HepG2 (cell line): ENCODE results near the gene MBOAT7. TPM values are rescaled to one million over a fixed set of nuclear protein-coding genes. Genes with fewer than 3 reads are reported as not detected.

Experiments
- ATAC-seq: fragments of 200-7000 bp; cut with Tn5 transposase; 3 replicates; pipeline ENCODE4 v1.9.1; 2020; ENCODE audit warnings: mild to moderate bottlenecking, moderate library complexity
- BruUV-seq: library from RNA; stranded (reverse); fragments of 400-500 nt; replicated peaks from 2 replicates; lab custom pipeline; 2021; lab: Mats Ljungman, UMichigan
- CTCF ChIA-PET: fragments of 300-600 bp; formaldehyde crosslinking; extraction: SDS; loops from one replicate; lab custom pipeline; 2021; ENCODE audit warnings: low total read pairs, inconsistent platforms, low intra/inter-chr PET ratio; lab: Yijun Ruan, JAX
- POLR2A ChIA-PET: fragments of 350-600 bp; sonication (Branson Sonifier 250); formaldehyde crosslinking; loops from one replicate; lab custom pipeline; 2020; ENCODE audit warnings: antibody characterized with exemption, inconsistent platforms; lab: Yijun Ruan, JAX
- DNase-seq: peaks from one replicate; pipeline ENCODE4 v3.0.0-alpha.2; 2015; ENCODE audit warnings: low spot score
- FAIRE-seq: peaks from 3 replicates; lab custom pipeline; 2011; peaks lifted over from hg19 to GRCh38; lab: Jason Lieb, UNC
- H2AFZ ChIP-seq: one replicate; pipeline ENCODE4 v1.6.1; 2011; ENCODE audit warnings: low read length, inconsistent platforms
- H3K27ac ChIP-seq: fragments of 300-600 bp; 3 replicates; pipeline ENCODE4 v1.8.0; 2011; ENCODE audit warnings: mixed run types, mild to moderate bottlenecking, mixed read lengths, low read length, inconsistent platforms; ENCODE audit not compliant: insufficient read depth; ENCODE audit errors: extremely low read length
- H3K27me3 ChIP-seq, 2 experiments: fragments of 200-600 bp in 1 of 2; 2 replicates in 1 of 2; 3 replicates in 1 of 2; pipeline versions ENCODE4 v1.6.0 to v1.8.0; 2011; ENCODE audit warnings: low read length in 2 of 2, mild to moderate bottlenecking in 2 of 2, moderate library complexity in 2 of 2, inconsistent platforms in 1 of 2; ENCODE audit not compliant: insufficient read depth in 2 of 2, control insufficient read depth in 1 of 2
- H3K36me3 ChIP-seq, 2 experiments: fragments of 200-600 bp in 1 of 2; replicated peaks in 1 of 2; 2 replicates in 1 of 2; 3 replicates in 1 of 2; pipeline versions ENCODE4 v1.5.1 to v1.8.0; 2011; ENCODE audit warnings: low read length in 2 of 2, inconsistent platforms in 1 of 2; ENCODE audit not compliant: insufficient read depth in 2 of 2, control insufficient read depth in 1 of 2
- H3K4me1 ChIP-seq: 2 replicates; pipeline ENCODE4 v1.5.1; 2012; ENCODE audit warnings: low read length, inconsistent platforms; ENCODE audit not compliant: insufficient read depth
- H3K4me2 ChIP-seq: 2 replicates; pipeline ENCODE4 v1.6.0; 2011; ENCODE audit warnings: low read depth, low read length, inconsistent platforms
- H3K4me3 ChIP-seq, 3 experiments: fragments of 200-600 bp in 1 of 3; sonication (generic), shearing (Covaris generic) in 1 of 3; replicated peaks in 1 of 3; 2 replicates each; pipeline ENCODE4 v1.5.1; 2011 to 2016; ENCODE audit warnings: low read length in 3 of 3, inconsistent platforms in 2 of 3, low read depth in 2 of 3, mild to moderate bottlenecking in 2 of 3, control low read depth in 1 of 3, mixed read lengths in 1 of 3; ENCODE audit not compliant: insufficient read depth in 1 of 3
- H3K79me2 ChIP-seq: one replicate; pipeline ENCODE4 v1.6.1; 2011; ENCODE audit warnings: low read length, inconsistent platforms; ENCODE audit not compliant: insufficient read depth
- H3K9ac ChIP-seq: 2 replicates; pipeline ENCODE4 v1.6.0; 2011; ENCODE audit warnings: mild to moderate bottlenecking, low read depth, low read length, inconsistent platforms; ENCODE audit not compliant: insufficient read depth
- H3K9me3 ChIP-seq: 2 replicates; pipeline ENCODE4 v1.5.1; 2012; ENCODE audit warnings: mild to moderate bottlenecking, low read length
- H4K20me1 ChIP-seq: 2 replicates; pipeline ENCODE4 v1.6.0; 2011; ENCODE audit warnings: inconsistent platforms, mild to moderate bottlenecking, low read length, moderate library complexity; ENCODE audit not compliant: insufficient read depth
- AGO1 ChIP-seq: fragments of 200-400 bp; formaldehyde crosslinking; IDR thresholded peaks from 2 replicates; pipeline ENCODE4 v1.6.1; 2017; ENCODE audit warnings: mild to moderate bottlenecking, low read depth, low read length, moderate library complexity; ENCODE audit not compliant: poor library complexity, severe bottlenecking
- AGO2 ChIP-seq: fragments of 200-400 bp; formaldehyde crosslinking; optimal IDR thresholded peaks from 2 replicates; pipeline ENCODE3; 2017; ENCODE audit warnings: mild to moderate bottlenecking, low read depth, low read length, moderate library complexity
- AHR ChIP-seq: IDR thresholded peaks from 2 replicates; pipeline ENCODE4 v1.6.1; 2018; ENCODE audit warnings: missing genetic modification reagents, missing compliant biosample characterization
- AKAP8 ChIP-seq: sonication (generic); formaldehyde crosslinking; IDR thresholded peaks from 2 replicates; pipeline ENCODE4 v1.5.1; 2020; ENCODE audit warnings: mild to moderate bottlenecking, missing genetic modification reagents
- BHLHE40 ChIP-seq: IDR thresholded peaks from 2 replicates; pipeline ENCODE4 v1.6.1; 2011; ENCODE audit warnings: low read length, improper control_type of control experiment
- CHD4 ChIP-seq: fragments of 200-600 bp; sonication (generic); IDR thresholded peaks from 2 replicates; pipeline ENCODE4 v1.7.0; 2017; ENCODE audit warnings: mild to moderate bottlenecking, low read length, borderline replicate concordance
- HIVEP1 ChIP-seq: sonication (generic); formaldehyde crosslinking; IDR thresholded peaks from 2 replicates; pipeline ENCODE4 v1.4.0; 2020; ENCODE audit warnings: mild to moderate bottlenecking, missing genetic modification reagents
- KDM2A ChIP-seq: sonication (generic); formaldehyde crosslinking; IDR thresholded peaks from 2 replicates; pipeline ENCODE4 v1.4.0; 2020; ENCODE audit warnings: low read depth, missing genetic modification reagents, borderline replicate concordance
- NR1H2 ChIP-seq: sonication (generic); formaldehyde crosslinking; IDR thresholded peaks from 2 replicates; pipeline ENCODE4 v1.8.1; 2022; ENCODE audit warnings: low read depth, missing genetic modification reagents, borderline replicate concordance
- POLR2A ChIP-seq, 2 experiments: IDR thresholded peaks; 2 replicates each; pipeline ENCODE4 v1.6.1; 2011; ENCODE audit warnings: low read depth in 2 of 2, low read length in 2 of 2, mild to moderate bottlenecking in 1 of 2, moderate library complexity in 1 of 2; ENCODE audit not compliant: insufficient read depth in 1 of 2
- POLR2G ChIP-seq: fragments of 200-400 bp; formaldehyde crosslinking; IDR thresholded peaks from 2 replicates; pipeline ENCODE4 v1.6.1; 2018; ENCODE audit warnings: mild to moderate bottlenecking, low read depth, low read length, moderate library complexity
- SMC3 ChIP-seq: IDR thresholded peaks from 2 replicates; pipeline ENCODE4 v1.6.1; 2011; ENCODE audit warnings: low read length, improper control_type of control experiment
- XBP1 ChIP-seq: sonication (generic); formaldehyde crosslinking; IDR thresholded peaks from 2 replicates; pipeline ENCODE4 v1.5.0; 2020; ENCODE audit warnings: missing genetic modification reagents
- XRCC5 ChIP-seq: fragments of 200-400 bp; formaldehyde crosslinking; optimal IDR thresholded peaks from 2 replicates; pipeline ENCODE3; 2017; ENCODE audit warnings: mild to moderate bottlenecking, low read length
- ZBTB3 ChIP-seq: sonication (generic); formaldehyde crosslinking; IDR thresholded peaks from 2 replicates; pipeline ENCODE4 v1.4.0; 2020; ENCODE audit warnings: low read depth, mild to moderate bottlenecking, moderate library complexity, missing genetic modification reagents, borderline replicate concordance
- ZIK1 ChIP-seq: sonication (generic); formaldehyde crosslinking; IDR thresholded peaks from 2 replicates; pipeline ENCODE4 v1.5.0; 2020; ENCODE audit warnings: mild to moderate bottlenecking, low read depth, missing genetic modification reagents, borderline replicate concordance
- ZNF75D ChIP-seq: sonication (generic); formaldehyde crosslinking; IDR thresholded peaks from 2 replicates; pipeline ENCODE4 v1.8.1; 2023; ENCODE audit warnings: missing genetic modification reagents, mild to moderate bottlenecking, borderline replicate concordance
- ZNF83 ChIP-seq: sonication (generic); formaldehyde crosslinking; IDR thresholded peaks from 2 replicates; pipeline ENCODE4 v1.4.0; 2020; ENCODE audit warnings: missing genetic modification reagents, mild to moderate bottlenecking, borderline replicate concordance
- ZSCAN30 ChIP-seq: sonication (generic); formaldehyde crosslinking; IDR thresholded peaks from 2 replicates; pipeline ENCODE4 v1.5.0; 2020; ENCODE audit warnings: mild to moderate bottlenecking, missing genetic modification reagents
- WGBS: methylation state at CpG from one replicate; pipeline ENCODE4 v1.1.6; 2017; ENCODE audit warnings: low lambda C conversion rate; 5-methylcytosine and 5-hydroxymethylcytosine counted together
- in situ Hi-C: cut with HindIII; loops from 2 replicates; pipeline ENCODE4 v1.10.0; 2017; ENCODE audit warnings: low pct_unique_long_range_greater_than_20kb; ENCODE audit not compliant: extremely low pct_ligation_motif_present
- intact Hi-C: fragments of 100-400 bp; cut with micrococcal nuclease; formaldehyde crosslinking; loops from one replicate; pipeline ENCODE4 v1.10.0; 2022; ENCODE audit not compliant: unreplicated experiment
- polyA plus RNA-seq, 8 experiments: library from polyadenylated mRNA; depleted of rRNA in 3 of 8; stranded (reverse) in 7 of 8; unstranded in 1 of 8; fragments of >200 nt; fragmentation: Illumina TruSeq in 4 of 8; extraction: Trizol in 4 of 8; gene quantifications; 2 replicates each; pipeline versions ENCODE4 v1.2.1 to v1.2.3, GENCODE V29; 2011 to 2016; ENCODE audit warnings: low read depth in 4 of 8, missing spikeins in 1 of 8, mixed read lengths in 1 of 8; ENCODE audit not compliant: insufficient read depth in 1 of 8
- total RNA-seq, 5 experiments: library from RNA; depleted of rRNA; stranded (reverse); fragments of >200 nt; fragmentation: Illumina TruSeq; extraction: Trizol; gene quantifications; 2 replicates each; pipeline ENCODE4 v1.2.3, GENCODE V29; 2016; ENCODE audit warnings: low read depth in 1 of 5
- TF ChIP-seq, protein P1 (sequence below): IDR thresholded peaks from 2 replicates; pipeline ENCODE4 v1.6.1; 2012; ENCODE audit warnings: low read depth, low read length, improper control_type of control experiment
- TF ChIP-seq, protein P2 (sequence below): IDR thresholded peaks from 2 replicates; pipeline ENCODE4 v1.6.1; 2018; ENCODE audit warnings: missing genetic modification reagents, mild to moderate bottlenecking, missing compliant biosample characterization

The MBOAT7 gene
- total and polyA plus RNA-seq, 2 of the 13 experiments (the other 11 are each of a cell fraction or from before 2014, with no cell fraction given), result 22.2 to 25.5 TPM

DNA sequence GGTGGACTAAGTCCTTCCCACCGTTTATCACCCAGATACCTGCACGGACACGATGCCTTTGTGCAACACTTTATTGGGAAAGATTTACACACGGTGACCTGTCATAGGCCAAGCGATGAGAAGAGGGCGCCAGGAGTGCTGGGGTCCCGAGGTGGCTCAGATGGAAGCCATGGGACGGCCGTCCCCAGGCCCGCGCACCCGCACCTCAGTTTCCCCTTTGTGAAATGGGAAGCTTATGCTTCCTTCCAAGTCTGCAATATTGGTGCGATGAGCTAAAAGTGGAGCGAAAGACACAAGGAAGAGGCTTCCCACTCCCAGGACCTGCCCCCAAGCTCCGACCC is 16.1 kb downstream of the MBOAT7 start:
- Histone ChIP-seq H3K4me3 (no peak overlapping the region; a peak in 1 of 6 replicates), H3K27ac (no peak overlapping the region), H3K4me1 (peaks cover 8% of the 10 kb centered on the region; the same call in 1 of the 2 replicates), H2AFZ (no peak overlapping the region), H3K79me2 (no peaks in the 10 kb centered on the region), H3K4me2 (no peak overlapping the region), H3K27me3 (no peaks in the 10 kb centered on the region), H4K20me1 (no peaks in the 10 kb centered on the region), H3K36me3 (peaks cover 0 to 4% of the 10 kb centered on the region in 2 experiments; a peak in 2 of 5 replicates), H3K9me3 (no peaks in the 10 kb centered on the region), H3K9ac (no peak overlapping the region)
- ChIA-PET POLR2A (interaction anchor here (1.7 to 1.8 kb wide), 2 partner anchors 15 to 16 kb away, joined by 3 to 11 read pairs; partner anchors contain the start of gene MBOAT7), CTCF (no interaction called here)
- no TSS peak for BruUV-seq
- no peak for FAIRE-seq
- in situ Hi-C loops, result no loop called here
- ATAC-seq, result no peak; the same call in 2 of the 3 replicates
- DNase-seq, result no peak
- intact Hi-C loops, result no loop called here
- 51% methylated on average over 11 of the region's 15 CpGs for WGBS
- TF ChIP-seq ZNF75D (0 out of 2 replicates have a peak, but pooled peaks have one; percentile 39), AGO1 (peak; percentile 29), ZSCAN30 (CRISPR knock-in tag) (no peak), CHD4 (no peak), XBP1 (CRISPR knock-in tag) (no peak), BHLHE40 (no peak), POLR2A (IDR thresholded peaks at IDR 0.05; ENCODE audit: insufficient read depth in 1 of 2, low read depth in 2 of 2, low read length in 2 of 2) (peak in 1 of 2 experiments; percentile 23; a peak in 1 of 4 replicates), HIVEP1 (peak; percentile 3; the same call in 1 of the 2 replicates), ZBTB3 (CRISPR knock-in tag) (no peak), XRCC5 (no peak), ZNF83 (CRISPR knock-in tag) (no peak), SMC3 (no peak), AHR (CRISPR knock-in tag) (no peak), NR1H2 (CRISPR knock-in tag) (no peak), ZIK1 (CRISPR knock-in tag) (no peak), AKAP8 (peak; percentile 68; the same call in 1 of the 2 replicates), AGO2 (peak; percentile 3), POLR2G (peak; percentile 60), KDM2A (CRISPR knock-in tag) (peak; percentile 57)
- TF ChIP-seq, protein P1, sequence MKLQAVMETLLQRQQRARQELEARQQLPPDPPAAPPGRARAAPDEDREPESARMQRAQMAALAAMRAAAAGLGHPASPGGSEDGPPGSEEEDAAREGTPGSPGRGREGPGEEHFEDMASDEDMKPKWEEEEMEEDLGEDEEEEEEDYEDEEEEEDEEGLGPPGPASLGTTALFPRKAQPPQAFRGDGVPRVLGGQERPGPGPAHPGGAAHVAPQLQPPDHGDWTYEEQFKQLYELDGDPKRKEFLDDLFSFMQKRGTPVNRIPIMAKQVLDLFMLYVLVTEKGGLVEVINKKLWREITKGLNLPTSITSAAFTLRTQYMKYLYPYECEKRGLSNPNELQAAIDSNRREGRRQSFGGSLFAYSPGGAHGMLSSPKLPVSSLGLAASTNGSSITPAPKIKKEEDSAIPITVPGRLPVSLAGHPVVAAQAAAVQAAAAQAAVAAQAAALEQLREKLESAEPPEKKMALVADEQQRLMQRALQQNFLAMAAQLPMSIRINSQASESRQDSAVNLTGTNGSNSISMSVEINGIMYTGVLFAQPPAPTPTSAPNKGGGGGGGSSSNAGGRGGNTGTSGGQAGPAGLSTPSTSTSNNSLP, result no peak
- TF ChIP-seq, protein P2, sequence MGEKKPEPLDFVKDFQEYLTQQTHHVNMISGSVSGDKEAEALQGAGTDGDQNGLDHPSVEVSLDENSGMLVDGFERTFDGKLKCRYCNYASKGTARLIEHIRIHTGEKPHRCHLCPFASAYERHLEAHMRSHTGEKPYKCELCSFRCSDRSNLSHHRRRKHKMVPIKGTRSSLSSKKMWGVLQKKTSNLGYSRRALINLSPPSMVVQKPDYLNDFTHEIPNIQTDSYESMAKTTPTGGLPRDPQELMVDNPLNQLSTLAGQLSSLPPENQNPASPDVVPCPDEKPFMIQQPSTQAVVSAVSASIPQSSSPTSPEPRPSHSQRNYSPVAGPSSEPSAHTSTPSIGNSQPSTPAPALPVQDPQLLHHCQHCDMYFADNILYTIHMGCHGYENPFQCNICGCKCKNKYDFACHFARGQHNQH (CRISPR knock-in tag), result 0 out of 2 replicates have a peak, but pooled peaks have one; percentile 1
